ENCODE measurements around the gene FEZ2.
A peak's percentile ranks its signal among the peaks of the same experiment; 100 is the strongest.

Gene FEZ2

GRCh38 chr2:36587101-36587500 is 10.9 kb downstream of the FEZ2 start:
- DNase-seq (ENCODE audit: low spot score), result no peak
- no peak for TF ChIP-seq CTCF (IDR thresholded peaks at IDR 0.05; ENCODE audit: extremely low read depth, missing control alignments)

GRCh38 chr2:36586672-36587071 is 11.3 kb downstream of the FEZ2 start:
- no peak for DNase-seq (ENCODE audit: low spot score)
- TF ChIP-seq CTCF (IDR thresholded peaks at IDR 0.05; ENCODE audit: extremely low read depth, missing control alignments), result no peak

DNA sequence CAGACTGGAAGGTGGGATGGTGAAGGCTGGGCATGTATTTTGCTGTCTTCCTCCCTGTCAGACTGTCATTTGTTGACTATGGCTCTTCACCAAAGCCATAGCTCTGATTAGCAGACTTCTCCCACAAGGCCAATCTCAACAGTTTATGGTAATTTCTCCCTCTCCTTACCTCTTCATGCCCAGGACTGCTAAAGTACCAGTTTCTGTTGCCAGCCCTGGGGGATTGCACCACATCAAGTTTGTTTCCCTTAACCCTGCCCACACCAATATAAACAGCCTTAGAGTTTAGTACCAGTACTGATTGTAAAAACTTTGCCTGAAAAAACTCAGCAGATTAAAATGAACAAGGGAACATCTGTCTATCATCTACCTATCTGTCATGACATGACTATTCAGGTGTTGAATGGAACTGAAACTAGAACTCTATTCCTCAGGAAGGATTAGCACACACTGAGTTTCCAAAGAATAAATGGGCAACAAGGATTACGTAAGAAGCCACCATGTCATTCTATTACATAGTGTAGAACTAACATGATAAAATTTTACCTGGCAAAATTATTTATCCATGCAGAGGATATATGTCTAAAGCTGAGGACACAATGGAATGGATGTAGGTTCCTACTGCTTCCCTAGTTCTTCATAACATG is 13.7 kb downstream of the FEZ2 start:
- no peak for DNase-seq (ENCODE audit: low spot score)
- TF ChIP-seq CTCF (IDR thresholded peaks at IDR 0.05; ENCODE audit: extremely low read depth, missing control alignments), result no peak

DNA sequence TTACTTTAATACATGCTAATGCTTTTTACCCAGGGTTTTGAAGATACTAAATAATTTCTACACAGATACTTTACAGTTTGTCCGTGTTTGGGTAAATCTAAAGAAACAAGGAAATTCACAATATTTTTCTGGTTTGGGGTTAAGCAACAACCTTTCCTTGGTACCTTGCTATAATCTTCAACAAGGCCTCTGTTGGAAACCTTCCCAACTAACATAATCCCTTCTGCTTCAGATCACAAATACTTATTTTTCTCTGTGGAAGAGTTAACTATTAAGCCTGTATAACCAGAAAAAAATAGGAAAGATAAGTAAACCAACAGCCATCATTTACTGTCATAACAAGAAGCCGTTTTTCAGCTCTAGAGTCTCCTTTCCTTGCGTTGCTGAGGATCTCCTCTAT is 15.0 kb downstream of the FEZ2 start:
- no peak for TF ChIP-seq CTCF (IDR thresholded peaks at IDR 0.05; ENCODE audit: extremely low read depth, missing control alignments)
- no peak for DNase-seq (ENCODE audit: low spot score)

DNA sequence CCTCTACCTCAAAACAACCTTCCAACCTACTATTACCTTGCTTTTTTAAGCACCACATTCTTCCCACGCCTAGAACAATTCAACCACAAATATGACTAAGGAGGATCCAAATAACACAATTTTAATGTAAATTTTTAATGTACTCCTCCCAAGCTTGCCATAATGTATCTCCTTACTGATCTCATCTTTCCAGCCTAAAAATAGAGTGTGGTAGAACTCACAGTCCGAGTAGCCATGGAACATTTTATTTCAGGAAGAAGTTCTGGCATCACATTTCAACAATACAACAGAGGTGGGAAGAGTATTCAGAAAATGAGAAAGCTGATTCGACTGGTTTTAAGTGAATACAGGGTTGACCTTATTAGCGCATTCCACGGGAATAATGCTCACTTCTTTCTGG is 15.4 kb downstream of the FEZ2 start:
- no peak for TF ChIP-seq CTCF (IDR thresholded peaks at IDR 0.05; ENCODE audit: extremely low read depth, missing control alignments)
- no peak for DNase-seq (ENCODE audit: low spot score)

DNA sequence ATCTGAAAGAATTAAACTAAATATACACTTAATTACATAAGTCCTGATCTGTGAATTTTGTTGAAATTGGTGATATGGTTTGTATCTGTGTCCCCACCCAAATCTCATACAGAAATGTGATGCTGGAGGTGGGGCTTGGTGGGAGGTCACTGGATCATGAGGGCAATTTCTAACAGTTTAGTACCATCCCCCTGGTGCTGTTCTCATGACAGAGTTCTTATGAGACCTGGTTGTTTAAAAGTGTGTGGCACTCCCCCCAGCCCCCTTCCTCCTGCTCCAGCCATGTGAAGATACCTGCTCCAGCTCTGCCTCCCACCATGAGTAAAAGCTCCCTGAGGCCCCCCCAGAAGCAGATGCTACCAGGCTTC is 18.7 kb downstream of the FEZ2 start:
- TF ChIP-seq CTCF (IDR thresholded peaks at IDR 0.05; ENCODE audit: extremely low read depth, missing control alignments), result no peak
- DNase-seq (ENCODE audit: low spot score), result no peak

- TF ChIP-seq CTCF (IDR thresholded peaks at IDR 0.05; ENCODE audit: extremely low read depth, missing control alignments), result no peak
- DNase-seq (ENCODE audit: low spot score), result peak; percentile 11
Observed at GRCh38 chr2:36578343-36579296, 19.3 kb downstream of the FEZ2 start.

All from GM20000 (cell line).